ENCODE data around the gene UBE2C.

The UBE2C gene

GRCh38 chr20:45857114-45857881 is 44.9 kb downstream of the UBE2C start, which contains the start of the genes ACOT8 and ZSWIM3:
Gene ACOT8, minus strand, starts transcription at chr20:45857392. Its CDS starts 77 bp downstream, at chr20:45857315.
Gene ZSWIM3, plus strand, starts transcription at chr20:45857614. Its CDS starts 212 bp downstream, at chr20:45857826.
- in situ Hi-C loops (cut with HindIII; ENCODE audit: low sequenced_read_pairs), result no loop called here

- in situ Hi-C loops (cut with HindIII; ENCODE audit: low sequenced_read_pairs), result no loop called here
Measured at GRCh38 chr20:45857882-45858216, 45.4 kb downstream of the UBE2C start.

DNA sequence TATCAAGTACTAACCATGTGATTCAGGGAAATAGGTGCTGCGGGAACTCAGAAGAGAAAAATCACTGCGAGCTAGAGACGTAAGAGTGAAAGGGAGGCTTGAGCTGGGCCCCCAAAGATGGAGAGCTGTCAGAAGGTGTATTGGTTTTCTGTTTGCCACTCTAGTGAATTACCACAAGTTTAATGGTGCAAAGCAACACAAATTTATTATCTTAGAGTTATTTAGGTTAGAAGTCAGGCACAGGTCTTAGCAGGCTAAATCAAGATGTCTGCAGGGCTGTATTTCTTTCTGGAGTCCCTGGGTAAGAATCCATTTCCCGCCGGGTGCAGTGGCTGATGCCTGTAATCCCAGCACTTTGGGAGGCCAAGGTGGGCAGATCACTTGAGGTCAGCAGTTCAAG is 47.5 kb downstream of the UBE2C start:
- in situ Hi-C loops (cut with HindIII; ENCODE audit: low sequenced_read_pairs), result no loop called here

GRCh38 chr20:45860560-45861220 is 48.2 kb downstream of the UBE2C start:
- in situ Hi-C loops (cut with HindIII; ENCODE audit: low sequenced_read_pairs), result no loop called here

DNA sequence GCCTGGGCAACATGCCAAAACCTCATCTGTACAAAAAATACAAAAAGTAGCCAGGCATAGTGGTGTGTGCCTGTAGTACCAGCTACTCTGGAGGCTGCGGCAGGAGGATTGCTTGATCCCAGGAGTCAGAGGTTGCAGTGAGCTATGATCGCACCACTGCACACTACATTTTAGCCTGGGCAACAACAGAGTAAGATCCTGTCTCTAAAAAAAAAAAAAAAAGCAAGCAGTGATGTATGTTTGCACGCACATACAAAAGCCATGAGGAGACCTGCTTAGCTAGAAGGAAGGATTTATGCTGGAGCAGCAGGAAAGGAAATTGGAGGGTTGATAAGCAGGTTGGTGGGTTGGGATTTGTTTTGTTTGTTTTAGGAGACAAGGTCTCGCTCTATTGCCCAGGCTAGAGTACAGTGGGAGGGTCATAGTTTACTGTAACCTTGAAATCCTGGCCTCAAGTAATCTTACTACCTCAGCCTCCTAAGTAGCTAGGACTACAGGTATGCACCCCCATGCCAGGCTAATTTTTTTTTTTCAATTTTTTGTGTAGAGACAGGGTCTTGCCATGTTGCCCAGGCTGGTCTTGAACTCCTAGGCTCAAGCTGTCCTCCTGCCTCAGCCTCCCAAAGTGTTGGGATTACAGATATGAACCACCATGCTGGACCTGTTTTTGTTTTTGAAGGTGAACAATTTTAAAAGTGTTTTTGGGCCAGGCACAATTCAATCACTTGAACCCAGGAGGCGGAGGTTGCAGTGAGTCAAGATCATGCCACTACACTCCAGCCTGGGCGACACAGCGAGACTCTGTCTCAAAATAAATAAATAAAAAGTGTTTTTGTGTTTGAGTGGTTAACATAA is 49.0 kb downstream of the UBE2C start:
- in situ Hi-C loops (cut with HindIII; ENCODE audit: low sequenced_read_pairs), result no loop called here

DNA sequence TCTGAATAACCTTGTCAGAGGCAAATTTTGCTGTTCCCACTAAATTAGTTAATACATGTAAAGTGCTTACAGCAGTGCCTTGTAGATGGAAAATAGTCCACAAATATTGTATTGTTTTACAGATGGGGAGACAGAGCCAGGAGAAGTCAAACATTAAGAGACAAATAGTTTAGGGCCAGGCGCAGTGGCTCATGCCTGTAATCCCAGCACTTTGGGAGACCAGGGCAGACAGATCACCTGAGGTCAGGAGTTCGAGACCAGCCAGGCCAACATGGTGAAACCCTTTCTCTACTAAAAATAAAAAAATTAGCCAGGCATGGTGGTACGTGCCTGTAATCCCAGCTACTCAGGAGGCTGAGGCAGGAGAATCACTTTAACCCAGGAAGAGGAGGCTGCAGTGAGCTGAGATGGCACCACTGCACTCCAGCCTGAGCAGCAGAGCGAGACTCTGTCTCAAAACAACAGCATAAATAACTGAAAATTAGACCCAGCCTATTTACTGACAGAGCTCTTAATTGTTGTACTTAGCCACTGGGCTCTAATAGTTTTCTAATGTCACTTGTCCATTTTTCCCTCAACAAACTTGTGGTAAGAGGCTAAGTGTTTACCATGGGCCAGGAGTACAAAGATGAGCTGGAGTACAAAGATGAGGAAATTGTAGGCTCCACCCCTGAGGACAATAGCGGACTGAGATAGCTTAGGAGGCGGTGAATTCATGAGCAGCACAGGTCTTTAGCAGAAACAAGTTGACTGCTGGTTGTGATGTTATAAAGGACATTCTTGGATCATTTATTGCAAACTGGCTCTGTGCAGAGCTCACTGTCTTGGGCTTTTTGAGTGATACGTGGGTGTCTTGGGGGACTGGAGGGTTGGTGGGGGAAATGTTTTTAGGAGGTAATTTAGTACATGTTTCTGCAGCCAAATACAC is 51.4 kb downstream of the UBE2C start:
- in situ Hi-C loops (cut with HindIII; ENCODE audit: low sequenced_read_pairs), result no loop called here

- in situ Hi-C loops (cut with HindIII; ENCODE audit: low sequenced_read_pairs), result no loop called here
Measured at GRCh38 chr20:45866454-45866853, 54.0 kb downstream of the UBE2C start.

Measured in DLD1 (cell line).